ENCODE results near the gene OTUD6A. TPM values are rescaled to one million over a fixed set of nuclear protein-coding genes. Genes with fewer than 3 reads are reported as not detected.

The OTUD6A gene
- not detected for total RNA-seq

GRCh38 chrX:70062076-70062475 lies at the start of gene OTUD6A:
OTUD6A (plus strand) TSS chrX:70062457; CDS start chrX:70062525, 68 bp downstream.
- TF ChIP-seq POLR2A (IDR thresholded peaks at IDR 0.05) (no peak), CTCF (IDR thresholded peaks at IDR 0.05) (no peak)

GRCh38 chrX:70012756-70013155 lies 49.5 kb upstream of the OTUD6A start:
- no peak for TF ChIP-seq POLR2A (IDR thresholded peaks at IDR 0.05)
- TF ChIP-seq CTCF (IDR thresholded peaks at IDR 0.05) = no peak
- intact Hi-C loops (cut with DNase I; ENCODE audit: low total_unique reads) = no loop called here
- no peak overlapping the region for H3K27ac ChIP-seq

More at GRCh38 chrX:70062076-70062475, at the start of gene OTUD6A:
- Histone ChIP-seq H3K36me3 (no peaks in the 10 kb centered on the region), H3K4me1 (no peaks in the 10 kb centered on the region), H3K9me3 (no peaks in the 10 kb centered on the region), H3K27me3 (peaks cover 0 to 7% of the 10 kb centered on the region in 2 donors), H3K4me3 (no peak within 1 kb of the TSS), H3K27ac (no peak within 1 kb of the TSS)
- no peak for DNase-seq
- intact Hi-C loops (cut with DNase I; ENCODE audit: low total_unique reads) = no loop called here

GRCh38 chrX:70013466-70014381 lies 48.5 kb upstream of the OTUD6A start:
- intact Hi-C loops (cut with DNase I; ENCODE audit: low total_unique reads) = no loop called here
- Histone ChIP-seq H3K27ac (no peak overlapping the region), H3K4me1 (no peaks in the 10 kb centered on the region), H3K27me3 (no peaks in the 10 kb centered on the region), H3K9me3 (no peaks in the 10 kb centered on the region), H3K4me3 (no peak overlapping the region), H3K36me3 (no peaks in the 10 kb centered on the region)
- no peak for DNase-seq
- TF ChIP-seq POLR2A (IDR thresholded peaks at IDR 0.05) = no peak
- no peak for TF ChIP-seq CTCF (IDR thresholded peaks at IDR 0.05)

More at GRCh38 chrX:70012756-70013155, 49.5 kb upstream of the OTUD6A start:
- DNase-seq = no peak
- no peaks in the 10 kb centered on the region for H3K27me3 ChIP-seq
- H3K9me3 ChIP-seq = no peaks in the 10 kb centered on the region
- no peak overlapping the region for H3K4me3 ChIP-seq
- no peaks in the 10 kb centered on the region for H3K36me3 ChIP-seq
- no peaks in the 10 kb centered on the region for H3K4me1 ChIP-seq

- H3K27ac ChIP-seq = no peak overlapping the region
- no peak for DNase-seq
These were observed 45.7 kb upstream of the OTUD6A start for GRCh38 chrX:70016513-70016912.

More at GRCh38 chrX:70016513-70016912, 45.7 kb upstream of the OTUD6A start:
- intact Hi-C loops (cut with DNase I; ENCODE audit: low total_unique reads) = no loop called here
- no peak for TF ChIP-seq CTCF (IDR thresholded peaks at IDR 0.05)
- no peak for TF ChIP-seq POLR2A (IDR thresholded peaks at IDR 0.05)
- H3K27me3 ChIP-seq = no peaks in the 10 kb centered on the region
- no peaks in the 10 kb centered on the region for H3K9me3 ChIP-seq
- no peaks in the 10 kb centered on the region for H3K36me3 ChIP-seq
- H3K4me3 ChIP-seq = no peak overlapping the region
- H3K4me1 ChIP-seq = no peaks in the 10 kb centered on the region

Measured in uterus (tissue), 4 donors.